CD4-positive, alpha-beta T cell treated with Interleukin-2 at 100 ng/mL for 4 hours (primary cell): ENCODE measurements around the gene PPP1R18.
"Not testable (repeated sequence)": the region's sequence is repeated elsewhere in the genome, so short reads cannot be mapped to it uniquely, and the experiment has no call there.

ENCODE experiments used
- DNase-seq: peaks from one replicate; pipeline ENCODE4 v3.0.0-alpha.2; 2020; ENCODE audit warnings: low spot score

The PPP1R18 gene

DNA sequence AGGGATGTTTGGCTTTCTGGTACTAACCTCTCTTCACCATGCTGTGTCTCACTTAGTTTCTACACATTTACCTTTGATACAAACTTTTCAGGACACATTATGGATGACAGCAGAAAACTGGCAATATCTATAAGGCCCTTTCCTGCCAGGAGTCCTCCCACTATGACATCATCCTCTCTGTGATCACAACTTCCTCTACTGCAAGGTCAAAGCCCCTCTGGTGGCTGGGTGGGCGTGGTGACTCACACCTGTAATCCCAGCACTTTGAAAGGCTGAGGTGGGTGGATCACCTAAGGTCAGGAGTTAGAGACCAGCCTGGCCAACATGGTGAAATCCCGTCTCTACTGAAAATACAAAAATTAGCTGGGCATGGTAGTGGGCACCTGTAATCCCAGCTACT, 20.1 kb downstream of the PPP1R18 start:
- not testable (repeated sequence) for DNase-seq

- no peak for DNase-seq
Observed at GRCh38 chr6:30664994-30665767, 21.3 kb downstream of the PPP1R18 start.

DNA sequence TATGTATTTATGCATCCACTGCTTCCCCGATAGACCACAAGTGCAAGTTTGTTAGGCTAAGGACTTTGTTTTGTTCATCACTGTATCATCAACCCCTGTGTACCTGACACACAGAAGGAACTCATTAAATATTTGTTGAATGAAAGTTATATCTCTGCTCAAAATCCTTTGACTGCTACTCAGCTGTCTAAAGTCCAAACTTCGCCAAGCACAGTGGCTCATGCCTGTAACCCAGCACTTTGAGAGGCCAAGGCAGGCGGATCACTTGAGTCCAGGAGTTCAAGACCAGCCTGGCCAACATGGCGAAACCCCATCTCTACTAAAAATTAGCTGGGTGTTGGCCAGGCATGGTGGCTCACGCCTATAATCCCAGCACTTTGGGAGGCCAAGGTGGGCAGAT, 28.5 kb downstream of the PPP1R18 start:
- not testable (repeated sequence) for DNase-seq

DNA sequence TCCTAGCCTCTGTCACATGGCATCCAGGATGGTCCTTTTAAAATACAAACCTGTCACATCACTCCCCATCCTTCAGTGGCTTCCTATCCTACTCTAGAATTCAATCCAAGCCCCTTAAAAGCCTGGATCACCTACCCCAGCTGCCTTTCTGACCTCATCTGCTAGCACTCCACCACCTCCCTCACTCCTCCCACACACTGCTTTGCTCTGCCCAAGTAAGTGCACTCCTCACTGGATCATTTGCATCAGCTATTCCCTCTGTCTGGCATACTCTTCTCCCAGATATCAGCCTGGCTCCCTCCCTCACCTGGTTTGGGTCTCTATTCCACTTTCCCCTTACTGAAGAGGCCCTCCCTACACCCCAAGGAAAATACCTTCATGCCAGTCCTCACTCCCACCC, 29.0 kb downstream of the PPP1R18 start:
- DNase-seq: no peak

- DNase-seq: no peak
Observed at GRCh38 chr6:30656513-30656912, 29.9 kb downstream of the PPP1R18 start.

- no peak for DNase-seq
Observed at GRCh38 chr6:30655743-30656094, 30.7 kb downstream of the PPP1R18 start.

DNA sequence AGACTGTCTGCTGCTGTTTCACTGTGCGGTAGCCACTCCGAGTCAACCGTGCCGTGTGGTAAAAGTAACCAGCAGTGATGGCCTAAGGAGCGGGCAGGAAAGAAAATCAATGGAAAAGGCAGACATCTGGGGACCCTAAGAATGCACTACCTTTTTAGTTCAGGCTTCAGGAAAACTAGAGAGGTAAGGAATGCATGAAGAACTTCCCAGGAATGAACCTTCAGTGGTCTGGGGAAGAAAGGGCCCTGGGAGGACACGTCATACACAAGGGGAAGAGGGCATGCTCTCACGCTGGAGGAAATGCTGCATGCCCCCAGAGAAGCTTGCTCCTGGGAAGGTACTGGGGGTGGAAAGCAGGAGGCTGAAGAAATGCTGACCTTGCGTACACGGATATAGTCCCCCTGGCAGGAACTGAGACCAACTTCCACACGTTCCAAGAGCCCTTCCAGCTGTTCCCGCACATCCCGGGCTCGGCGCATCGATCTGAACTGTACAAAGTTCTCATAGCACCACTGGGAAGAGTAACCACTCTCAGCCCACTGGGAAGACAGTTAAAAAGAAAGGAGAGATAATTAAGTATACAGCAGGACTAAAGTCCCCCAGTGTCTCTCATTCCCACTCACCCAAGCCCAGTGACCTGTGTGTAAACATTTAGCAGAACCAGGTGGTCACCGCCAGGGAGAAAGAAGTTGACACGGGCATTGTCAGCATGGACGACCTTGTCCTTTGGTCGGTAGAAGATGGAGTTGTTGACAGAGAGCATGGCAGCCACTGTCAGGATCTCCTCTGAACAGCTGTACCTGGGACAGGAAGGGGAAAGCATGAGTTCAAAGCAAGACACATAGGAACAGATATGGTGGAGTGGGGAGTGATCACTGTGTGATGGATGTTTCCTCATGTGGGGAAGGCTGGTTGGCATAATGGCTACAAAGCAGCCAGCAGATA, 31.4 kb downstream of the PPP1R18 start:
- no peak for DNase-seq

DNA sequence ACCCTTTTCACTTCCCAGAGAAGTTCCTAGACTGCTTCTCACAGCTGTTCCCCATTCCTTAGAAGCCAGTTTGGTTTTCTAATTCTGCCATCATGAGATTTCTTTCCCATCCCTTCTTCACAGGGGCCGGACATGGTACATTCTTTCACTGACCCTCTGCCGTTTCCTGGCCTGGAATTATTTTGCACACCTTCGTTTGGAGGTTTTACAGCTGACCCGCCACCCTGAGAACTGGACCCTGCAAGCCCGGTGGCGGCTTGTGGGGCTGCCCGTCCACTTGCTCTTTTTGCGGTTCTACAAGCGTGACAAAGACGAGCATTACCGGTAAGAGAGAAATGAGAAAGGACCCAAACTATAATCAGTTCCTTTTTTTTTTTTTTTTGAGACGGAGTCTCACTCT, 35.3 kb downstream of the PPP1R18 start:
- DNase-seq: no peak

DNA sequence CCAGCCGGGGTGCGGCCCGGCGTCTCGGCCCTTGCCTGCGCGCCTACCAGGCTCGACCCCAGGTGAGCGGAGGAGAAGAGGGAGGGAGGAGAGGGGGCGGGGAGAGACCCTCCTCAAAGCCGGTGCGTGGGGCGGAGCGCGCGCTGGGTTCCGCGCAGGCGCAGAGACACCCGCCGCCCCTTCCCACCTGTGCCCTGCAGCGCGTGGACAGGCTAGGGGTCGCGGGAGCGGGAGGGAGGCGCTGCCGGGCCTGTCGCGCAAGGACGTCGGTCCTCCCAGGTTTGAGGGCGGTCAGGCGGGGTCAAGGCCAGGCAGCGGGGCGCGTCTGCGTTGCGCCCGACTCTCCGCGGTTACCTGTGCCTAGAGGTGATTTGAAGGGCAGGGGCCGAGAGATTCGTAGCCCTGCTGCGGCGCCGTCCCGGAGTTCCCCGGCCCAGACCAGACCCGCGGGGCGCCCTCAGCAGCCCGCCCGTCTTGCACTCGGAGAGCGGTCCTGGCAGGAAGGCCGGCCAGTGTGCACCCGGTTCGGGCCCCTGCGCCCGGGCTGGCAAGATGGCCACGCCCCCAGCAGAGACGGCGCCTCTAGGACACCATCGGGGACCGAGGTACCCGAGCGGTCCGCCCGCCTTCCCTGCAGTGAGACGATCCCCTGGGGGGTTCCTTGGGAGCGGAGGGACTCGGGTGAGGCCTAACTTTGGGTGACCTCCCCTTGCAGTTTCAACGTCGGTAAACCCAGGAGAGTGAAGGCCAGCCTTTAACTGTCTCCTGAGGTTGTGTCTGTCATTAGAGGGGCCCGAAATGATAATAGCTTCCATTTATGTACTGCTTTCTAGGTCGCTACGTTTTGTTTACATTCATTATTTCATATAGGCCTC, 39.0 kb downstream of the PPP1R18 start:
- DNase-seq: peak; percentile 68

- DNase-seq: peak; percentile 96
Observed at GRCh38 chr6:30646450-30647241, 39.8 kb downstream of the PPP1R18 start, which contains the start of gene C6orf136. TSS of gene C6orf136 (plus strand) at chr6:30647133. CDS start at chr6:30647232, 99 bp downstream.

- no peak for DNase-seq
Observed at GRCh38 chr6:30645989-30646388, 40.5 kb downstream of the PPP1R18 start.

DNA sequence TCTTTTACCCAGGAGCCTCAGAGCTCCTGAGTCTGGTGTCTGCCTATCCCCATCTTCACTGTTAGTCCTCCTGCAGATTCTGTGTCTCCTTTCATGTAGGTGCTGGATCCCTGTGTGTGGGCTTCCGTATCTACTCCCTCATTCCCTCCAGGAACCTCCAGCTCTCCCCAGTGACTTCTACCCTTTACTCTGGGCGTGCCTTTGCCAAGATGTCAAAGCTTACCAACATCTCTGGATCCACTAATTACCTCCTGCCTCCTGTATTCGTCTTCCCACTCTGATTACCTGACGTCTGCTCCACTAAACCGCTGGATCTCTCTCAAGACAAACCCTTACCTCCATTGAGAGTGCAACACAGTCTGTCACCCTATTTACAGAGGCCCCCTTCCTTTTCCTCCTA, 41.7 kb downstream of the PPP1R18 start:
- DNase-seq: no peak

DNA sequence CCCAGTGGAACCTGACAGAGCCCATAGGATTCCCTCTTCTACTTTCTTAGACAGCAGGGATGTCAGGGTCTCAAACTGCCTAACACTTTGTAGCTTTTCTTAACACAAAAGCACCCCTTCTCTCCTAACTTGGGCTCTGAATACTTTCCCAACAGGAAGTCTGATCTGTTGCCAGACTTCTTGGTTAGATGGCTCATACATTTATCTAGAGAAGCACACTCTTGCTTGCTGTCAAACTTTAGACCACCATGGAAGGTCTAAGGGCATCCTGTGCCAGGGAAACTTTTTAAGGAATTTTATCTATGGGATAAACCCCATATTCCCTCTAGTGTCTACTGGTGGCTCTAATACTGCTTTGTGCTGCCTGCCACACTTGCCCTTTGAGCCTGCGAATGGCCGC, 42.8 kb downstream of the PPP1R18 start:
- DNase-seq: no peak

DNA sequence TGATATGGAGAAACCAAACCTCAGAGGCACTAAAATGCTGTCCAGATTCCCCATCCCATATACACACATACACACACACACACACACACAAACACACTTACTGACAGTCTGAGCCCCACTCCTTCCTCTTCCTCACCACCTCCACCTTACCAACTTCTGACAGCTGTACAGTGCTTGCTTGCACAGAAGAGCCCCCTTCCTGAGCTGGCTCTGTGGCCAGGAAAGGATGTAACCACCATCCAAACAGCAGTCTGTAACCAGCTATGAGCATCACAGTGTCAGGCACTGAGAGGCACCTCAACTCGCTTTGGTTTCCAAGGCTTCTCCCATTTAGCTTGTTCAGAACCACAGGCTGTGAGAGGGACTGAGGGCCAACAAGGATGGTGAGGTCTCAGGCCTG, 45.4 kb downstream of the PPP1R18 start:
- DNase-seq: no peak

GRCh38 chr6:30640481-30640880, 46.0 kb downstream of the PPP1R18 start:
- peak; percentile 8 for DNase-seq

- no peak for DNase-seq
Observed at GRCh38 chr6:30635834-30636233, 50.6 kb downstream of the PPP1R18 start.

DNA sequence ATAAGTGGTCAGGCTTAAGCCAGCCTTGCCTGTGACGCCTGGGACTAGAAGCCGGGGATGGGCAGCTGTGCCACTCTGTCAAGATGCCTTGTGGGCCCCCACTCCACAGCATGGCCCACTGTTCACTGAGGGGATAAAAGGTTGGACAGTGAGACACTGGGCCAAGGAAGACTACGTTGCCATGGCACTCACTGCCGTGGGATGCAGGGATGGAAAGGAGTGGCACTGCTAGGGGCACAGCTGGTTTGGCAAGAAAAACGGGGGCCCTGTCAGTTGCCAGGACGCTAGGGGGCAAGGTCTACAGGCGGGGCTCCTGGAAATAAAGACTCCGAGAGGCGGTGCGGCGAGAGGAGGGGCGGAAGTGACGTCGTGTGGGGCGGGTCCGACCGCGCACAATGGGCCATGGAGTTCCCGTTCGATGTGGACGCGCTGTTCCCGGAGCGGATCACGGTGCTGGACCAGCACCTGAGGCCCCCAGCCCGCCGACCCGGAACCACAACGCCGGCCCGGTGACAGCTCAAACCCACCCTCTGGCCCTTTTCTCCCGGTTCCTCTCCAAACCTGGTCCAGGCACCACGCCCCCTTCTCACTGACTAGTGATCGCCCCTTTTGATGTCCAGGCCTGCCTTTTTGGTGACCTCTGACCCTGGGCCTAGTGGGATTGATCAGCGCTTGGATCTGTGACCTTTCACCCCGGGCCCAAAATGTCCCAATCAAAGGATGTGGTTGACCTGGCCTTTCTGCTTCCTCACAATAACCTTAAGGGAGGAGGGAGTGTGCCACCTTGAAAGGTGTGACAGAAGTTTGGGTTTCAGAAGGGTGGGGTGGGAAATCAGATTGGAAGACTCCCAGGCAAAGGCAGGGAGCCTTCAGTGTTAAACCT, 59.7 kb downstream of the PPP1R18 start, which contains the start of gene ATAT1:
Gene ATAT1, plus strand, starts transcription at position 391 of the 883 bp plus-strand sequence.
- peak; percentile 88 for DNase-seq
